NCI-H1436 treated with DMSO at 0.1 percent for 48 hours (cell line): ENCODE measurements around the gene IGSF22.

Experiments used
- DNase-seq: peaks from one replicate; lab custom pipeline; 2025; lab: John Stamatoyannopoulos, UW

Gene IGSF22

DNA sequence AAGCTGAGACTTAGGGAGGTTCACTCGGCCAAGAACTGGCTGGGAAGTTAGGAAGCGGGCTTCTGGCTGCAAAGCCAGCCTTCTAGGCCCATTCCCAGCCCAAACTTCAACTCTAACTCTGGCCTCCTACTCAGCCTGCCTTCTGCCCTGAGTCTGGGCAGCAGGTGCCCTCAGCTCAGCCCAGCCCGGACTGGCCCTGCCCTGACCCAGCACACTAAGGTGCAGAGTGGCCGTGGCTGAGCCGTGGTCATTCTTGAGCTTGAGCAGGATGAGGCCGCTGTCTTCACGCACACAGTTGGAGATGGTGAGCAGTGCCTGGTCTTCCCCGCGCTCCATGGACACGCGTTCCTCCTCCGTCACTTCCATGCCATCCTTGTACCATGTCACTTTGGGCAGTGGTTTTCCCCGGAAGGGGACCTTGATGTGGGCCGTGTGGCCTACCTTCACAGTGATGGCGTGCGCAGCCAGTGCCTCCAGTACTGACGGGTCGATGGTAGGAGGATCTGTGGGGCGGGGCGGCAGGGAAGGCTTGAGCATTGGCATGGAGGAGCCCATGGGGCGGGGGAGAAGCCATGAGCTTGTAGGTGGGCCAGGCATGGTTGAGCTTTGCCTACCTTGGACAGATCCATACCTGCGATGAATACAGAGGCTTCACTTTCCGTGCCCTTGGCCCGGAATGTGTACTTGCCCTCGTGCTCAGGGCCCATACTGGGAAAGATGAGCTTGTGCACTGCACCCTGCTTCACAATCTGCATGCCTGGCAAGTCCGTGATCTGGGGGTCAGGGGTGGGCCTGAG is 12.1 kb downstream of the IGSF22 start:
- no peak for DNase-seq

DNA sequence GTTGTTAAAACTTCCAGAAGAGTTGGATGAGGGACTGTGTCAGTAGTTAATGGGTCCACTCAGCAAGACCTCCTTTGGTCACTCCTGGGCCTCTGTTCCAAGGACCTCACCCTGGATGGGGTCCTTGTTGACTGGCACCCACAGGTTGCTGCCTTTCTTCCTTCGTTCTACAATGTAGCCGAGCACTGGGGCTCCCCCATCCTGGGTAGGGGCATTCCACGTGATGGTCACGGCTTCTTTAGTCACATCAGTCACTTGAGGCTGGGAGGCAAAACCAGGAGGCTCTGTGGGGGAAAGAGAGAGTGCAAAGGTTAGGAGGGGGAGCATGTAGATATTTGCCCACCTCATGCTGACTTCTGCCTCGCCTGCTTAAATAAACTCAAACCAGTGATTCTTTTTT is 15.4 kb downstream of the IGSF22 start:
- no peak for DNase-seq

DNA sequence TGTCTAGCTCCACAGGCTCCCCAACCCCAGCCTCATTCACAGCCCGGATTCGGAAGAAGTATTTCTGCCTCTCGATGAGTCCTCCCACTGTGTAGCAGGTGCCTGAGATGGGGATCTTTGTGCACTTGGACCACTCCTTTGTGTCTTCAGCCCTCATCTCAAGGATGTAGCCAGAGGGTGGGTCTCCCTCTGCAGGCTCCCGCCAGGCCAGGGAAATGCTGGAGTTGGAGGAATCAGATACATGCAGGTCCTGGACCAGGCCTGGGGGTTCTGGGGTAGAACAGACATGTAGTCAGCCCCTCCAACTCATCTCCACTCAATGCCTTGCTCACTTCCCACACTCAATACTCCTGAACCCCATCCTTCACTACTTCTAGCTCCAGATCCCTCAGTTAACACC is 16.6 kb downstream of the IGSF22 start:
- no peak for DNase-seq

GRCh38 chr11:18707811-18708340 is 18.1 kb downstream of the IGSF22 start:
- no peak for DNase-seq

DNA sequence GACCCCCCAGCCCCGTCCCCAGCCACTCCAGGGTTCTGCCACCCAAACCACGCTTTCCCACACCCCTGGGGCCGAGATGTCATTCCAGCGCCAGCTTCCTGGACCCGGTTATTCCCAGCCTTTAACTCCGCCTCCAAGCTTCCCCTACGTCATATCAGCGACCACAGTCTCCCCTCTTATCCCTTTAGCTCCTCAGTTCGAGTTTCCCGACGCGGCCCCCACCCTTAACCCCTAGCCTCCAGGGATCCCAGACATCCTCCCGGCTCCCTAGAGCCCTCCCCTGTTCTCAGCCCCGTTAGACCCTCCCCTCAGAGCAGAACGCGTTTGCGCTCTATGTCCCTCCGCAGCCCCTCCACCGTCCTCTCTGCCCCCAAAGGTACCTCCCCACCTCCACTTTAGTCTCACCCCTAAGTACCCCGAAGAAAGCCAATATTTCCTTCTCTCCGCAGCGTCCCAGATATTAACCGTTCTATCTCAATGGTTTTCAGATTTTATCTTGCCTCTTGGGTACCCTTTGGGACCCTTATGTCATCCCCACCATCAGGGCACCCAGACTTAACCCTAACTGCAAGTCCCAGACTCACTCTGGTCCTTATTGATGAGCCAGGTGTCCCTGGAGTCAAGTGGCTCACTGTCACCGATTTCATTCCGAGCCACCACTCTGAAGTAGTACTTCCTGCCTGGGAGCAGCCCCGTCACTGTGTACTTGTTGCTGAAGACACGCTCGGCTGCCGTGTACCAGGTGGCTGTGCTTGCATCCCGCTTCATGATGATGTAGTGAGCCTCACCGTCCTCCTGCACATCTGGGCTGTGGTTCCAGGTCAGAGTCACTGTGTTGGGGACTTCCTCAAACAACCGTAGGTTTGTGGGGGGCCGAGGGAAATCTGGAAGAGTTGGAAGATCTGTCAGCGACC is 19.4 kb downstream of the IGSF22 start:
- no peak for DNase-seq

- DNase-seq: no peak
These were observed 20.2 kb downstream of the IGSF22 start for GRCh38 chr11:18705651-18706281.

DNA sequence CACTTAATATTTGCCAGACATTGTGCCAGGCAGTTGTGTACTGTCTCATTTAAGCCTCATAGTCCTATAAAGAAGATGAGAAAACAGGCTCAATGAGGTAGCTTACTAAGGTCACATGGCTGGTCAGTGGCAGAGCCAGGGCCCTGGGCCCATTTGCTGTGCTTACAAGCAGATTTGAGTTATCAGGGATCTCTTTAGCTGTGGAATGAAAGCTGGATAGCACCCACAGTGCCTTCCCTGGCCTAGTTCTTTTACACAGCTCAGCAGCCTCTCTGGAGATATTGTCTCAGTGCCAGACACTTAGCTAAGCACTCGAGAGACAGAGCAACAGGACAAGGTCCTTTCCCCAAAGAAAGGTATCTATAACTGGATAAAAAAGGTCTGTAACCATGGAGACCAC is 21.3 kb downstream of the IGSF22 start:
- DNase-seq: no peak

DNA sequence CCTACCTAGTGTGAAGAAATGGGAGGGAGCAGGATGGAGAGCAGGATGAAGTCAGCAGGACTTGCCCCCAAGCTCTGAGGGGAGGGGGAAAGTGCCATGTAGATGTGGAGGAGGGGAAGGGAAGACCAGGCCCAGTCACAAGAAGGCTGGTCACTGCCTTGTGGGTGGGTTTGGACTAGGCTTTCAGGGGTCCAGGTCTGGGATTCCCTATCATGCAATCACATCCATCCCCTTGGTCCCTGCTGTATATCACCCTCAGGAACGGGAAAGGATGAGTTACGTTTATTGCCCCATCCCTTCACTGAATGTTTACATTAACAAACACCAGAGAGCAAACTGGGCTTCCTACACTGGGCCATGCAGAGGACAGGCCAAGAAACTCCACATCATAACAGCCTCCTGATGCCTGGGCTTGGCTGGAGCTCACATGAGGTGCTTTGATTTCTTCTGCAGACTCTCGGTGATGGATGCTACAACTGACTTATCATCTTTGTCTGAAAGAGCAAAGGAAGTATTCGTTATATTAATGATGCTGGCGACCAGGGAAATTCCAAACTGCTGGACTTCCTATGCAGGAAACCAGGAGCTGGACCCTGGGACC is 21.8 kb downstream of the IGSF22 start:
- no peak for DNase-seq

DNA sequence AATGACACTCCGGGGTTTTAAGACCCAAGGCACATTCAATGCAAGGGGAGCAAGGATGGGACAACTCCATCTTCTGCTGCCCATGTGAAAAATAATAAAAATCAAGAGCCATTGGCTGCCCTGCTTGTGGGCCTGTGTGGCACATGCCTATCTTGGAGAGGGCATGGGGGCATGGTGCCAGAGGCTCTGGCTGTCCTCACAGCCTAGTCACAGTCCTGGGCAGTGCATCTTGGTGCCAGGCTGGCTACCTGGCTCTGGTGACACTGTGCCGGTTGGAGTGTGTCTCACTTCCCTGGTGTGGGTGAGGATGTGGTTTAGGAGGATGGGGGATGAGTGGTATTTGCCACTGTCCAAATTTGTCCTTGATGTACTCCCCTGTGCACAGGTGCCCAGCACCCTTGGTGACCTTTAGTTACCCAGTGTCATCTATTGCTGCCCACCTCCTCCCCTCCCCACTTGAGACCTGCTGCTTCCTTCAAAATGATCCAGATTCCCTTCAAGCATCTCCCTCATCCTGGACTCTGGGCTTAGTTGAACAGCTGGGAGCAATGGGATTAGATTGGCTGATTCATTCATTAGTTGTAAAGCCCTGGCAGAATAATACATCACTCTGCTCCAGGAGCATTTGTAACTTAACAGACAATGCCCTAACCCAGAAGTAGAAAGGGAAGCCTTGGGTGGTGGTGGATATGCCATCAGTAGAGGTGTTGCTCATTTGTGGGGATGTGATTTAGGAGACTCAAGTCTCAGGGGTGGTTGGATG is 22.8 kb downstream of the IGSF22 start:
- DNase-seq: no peak

- no peak for DNase-seq
These were observed 24.3 kb downstream of the IGSF22 start for GRCh38 chr11:18701614-18702216.

- no peak for DNase-seq
These were observed 25.1 kb downstream of the IGSF22 start for GRCh38 chr11:18700872-18701271.

GRCh38 chr11:18700375-18700774 is 25.6 kb downstream of the IGSF22 start:
- DNase-seq: no peak

DNA sequence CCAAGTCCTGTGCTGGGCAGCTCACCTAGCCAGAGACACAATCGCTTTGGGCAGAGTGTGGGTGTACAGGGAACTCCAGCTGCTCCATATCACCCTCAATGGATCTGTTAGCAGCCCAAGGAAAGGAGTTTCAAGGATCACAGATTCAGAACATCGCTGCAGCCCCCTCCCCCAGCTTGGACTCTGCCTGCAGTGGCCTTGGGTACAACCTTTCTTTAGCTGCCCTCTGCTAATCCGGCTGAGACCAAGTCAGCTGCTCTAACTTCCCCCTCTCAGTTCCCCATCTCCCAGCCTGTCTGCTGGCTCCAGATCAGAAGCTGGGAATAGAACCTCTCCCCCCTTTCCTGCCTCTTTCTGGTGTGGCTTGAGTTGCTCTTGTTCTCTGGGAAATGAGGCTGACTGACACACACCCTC is 26.1 kb downstream of the IGSF22 start:
- DNase-seq: no peak

DNA sequence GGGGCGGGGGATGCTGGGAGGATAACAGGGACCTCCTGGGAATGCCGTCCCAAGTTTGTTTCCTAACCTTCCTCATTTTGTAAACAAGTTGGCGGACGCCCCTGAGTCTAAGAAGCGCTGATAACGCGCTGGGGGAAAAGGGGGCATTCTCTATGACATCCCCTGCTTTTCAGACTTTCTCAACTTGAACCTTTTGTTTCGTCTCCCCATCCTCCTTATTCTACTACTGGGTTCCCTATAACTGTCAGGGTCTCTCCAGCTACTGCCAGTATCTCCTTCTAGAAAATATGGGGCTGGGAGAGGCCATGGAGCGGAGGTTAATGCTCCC is 26.8 kb downstream of the IGSF22 start:
- no peak for DNase-seq

DNA sequence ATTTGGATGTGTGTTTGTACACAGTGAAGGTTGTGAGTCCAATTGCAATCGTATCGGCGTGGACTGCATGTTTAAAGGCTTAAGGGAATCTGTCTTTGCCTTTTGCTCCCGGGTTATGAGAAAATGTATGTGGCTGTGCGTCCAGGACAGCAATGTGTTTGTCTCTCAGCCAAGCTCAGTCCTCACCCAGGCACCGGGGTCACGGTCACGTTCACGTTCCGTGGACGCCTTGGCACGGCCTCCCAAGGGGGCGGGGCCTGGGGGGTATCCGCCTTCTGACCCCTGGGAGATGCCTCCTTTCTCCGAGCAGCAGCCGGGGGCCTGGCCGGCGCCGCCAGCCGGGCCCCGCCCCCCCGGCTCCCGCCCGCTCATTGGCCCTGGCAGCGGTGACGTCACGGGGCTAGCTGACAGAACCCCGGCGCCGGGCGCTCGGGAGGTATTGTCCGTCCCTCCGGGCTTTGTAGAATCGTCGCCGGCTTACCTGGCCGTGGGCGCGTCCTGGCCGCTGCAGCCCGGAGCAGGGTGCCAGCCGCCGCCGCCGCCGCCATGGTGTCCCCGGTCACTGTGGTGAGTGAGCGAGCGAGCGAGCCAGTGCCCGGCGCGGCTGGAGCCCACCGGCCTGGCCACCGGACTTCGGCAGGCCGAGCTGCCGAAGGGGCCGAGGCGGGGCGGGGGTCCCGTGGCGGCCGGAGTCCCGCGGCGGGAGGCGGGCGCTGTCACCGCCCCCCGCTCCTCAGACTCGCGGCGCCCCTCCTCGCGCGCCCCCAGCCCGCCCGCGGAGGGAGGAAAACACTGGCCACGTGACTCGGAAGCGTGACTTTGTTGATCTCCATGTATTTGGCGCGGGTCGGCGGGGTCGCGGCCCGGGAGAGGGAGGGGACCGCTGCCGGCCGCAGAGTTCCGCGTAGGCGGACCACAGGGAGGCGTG is 27.4 kb downstream of the IGSF22 start, which contains the start of gene TMEM86A:
Gene TMEM86A, plus strand, starts transcription at position 439 of the 928 bp plus-strand sequence. Its CDS starts 108 bp downstream, at position 547.
- no peak for DNase-seq

DNA sequence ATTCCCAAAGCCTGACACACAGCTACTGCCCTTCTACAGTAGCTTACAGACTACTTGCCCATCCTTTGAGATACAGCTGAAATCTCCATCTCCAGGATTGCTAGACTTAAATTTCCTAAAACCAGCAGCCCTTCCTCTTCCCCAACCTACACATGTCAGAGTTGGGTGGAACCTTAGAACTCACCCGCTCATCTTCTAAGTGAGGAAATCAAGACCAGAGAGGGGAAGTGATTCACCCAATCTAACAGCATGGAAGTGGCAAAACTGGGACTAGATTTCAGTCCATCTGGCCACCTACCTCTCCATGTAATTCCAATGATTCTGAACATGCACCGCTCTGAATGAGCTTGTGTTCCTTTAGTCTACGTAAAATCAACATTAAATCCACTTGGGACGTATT is 28.4 kb downstream of the IGSF22 start:
- DNase-seq: no peak

GRCh38 chr11:18696638-18697225 is 29.3 kb downstream of the IGSF22 start:
- no peak for DNase-seq

- DNase-seq: no peak
These were observed 32.8 kb downstream of the IGSF22 start for GRCh38 chr11:18692941-18693760.
